Gastroesophageal sphincter (tissue), 3 donors: ENCODE results near the gene EIF5A.

Source experiments
- CTCF ChIP-seq, 4 experiments: fragments of 200-600 bp in 2 of 4; fragments of 450-650 bp in 2 of 4; sonication (generic) in 1 of 4; IDR thresholded peaks; one replicate each; pipeline ENCODE4 v1.5.1; 2017 to 2019; ENCODE audit warnings: antibody characterized with exemption in 4 of 4, mild to moderate bottlenecking in 2 of 4, moderate library complexity in 2 of 4
- POLR2A ChIP-seq, 2 donors: fragments of 450-650 bp; IDR thresholded peaks; one replicate each; pipeline ENCODE4 v1.6.1; 2017; ENCODE audit warnings: antibody characterized with exemption in 2 of 2, mild to moderate bottlenecking in 2 of 2, moderate library complexity in 1 of 2

GRCh38 chr17:7352503-7352889, 45.1 kb downstream of the EIF5A start:
- TF ChIP-seq CTCF (IDR thresholded peaks at IDR 0.05), result peak in 1 of 4 experiments; percentile 75
- TF ChIP-seq POLR2A (IDR thresholded peaks at IDR 0.05), result no peak
